H1 (cell line): Measurements from ENCODE around the gene RGS14. TPM values are rescaled to one million over a fixed set of nuclear protein-coding genes. Genes with fewer than 3 reads are reported as not detected.

Experiments
- CTCF ChIA-PET: fragments of 300-600 bp; sonication (Branson Sonifier 250); formaldehyde crosslinking; loops from one replicate; lab custom pipeline; 2021; ENCODE audit not compliant: partially characterized antibody; lab: Charles Lee
- POLR2A ChIA-PET: fragments of 300-600 bp; sonication (Branson Sonifier 250); formaldehyde crosslinking; loops from one replicate; lab custom pipeline; 2021; ENCODE audit warnings: inconsistent platforms; ENCODE audit not compliant: partially characterized antibody; lab: Charles Lee
- DNase-seq, 2 experiments: peaks; one replicate each; pipeline versions ENCODE4 v3.0.0 to v3.0.0-alpha.2; 2010 to 2022; ENCODE audit warnings: low spot score in 2 of 2, low read depth in 1 of 2, mixed read lengths in 1 of 2
- FAIRE-seq: peaks from 2 replicates; lab custom pipeline; 2011; peaks lifted over from hg19 to GRCh38; lab: Jason Lieb, UNC
- H2AFZ ChIP-seq: 2 replicates; pipeline ENCODE4 v1.8.1; 2012; ENCODE audit warnings: low read length, inconsistent platforms
- H2AK5ac ChIP-seq: 2 replicates; pipeline ENCODE4 v1.6.1; 2013; ENCODE audit warnings: low read depth, low read length
- H2BK120ac ChIP-seq: replicated peaks from 2 replicates; pipeline ENCODE3; 2013; ENCODE audit warnings: low read depth, low read length, inconsistent platforms
- H2BK12ac ChIP-seq: 2 replicates; pipeline ENCODE4 v1.6.1; 2013; ENCODE audit warnings: low read depth, low read length
- H2BK15ac ChIP-seq: 2 replicates; pipeline ENCODE4 v1.6.1; 2013; ENCODE audit warnings: low read length
- H2BK20ac ChIP-seq: 2 replicates; pipeline ENCODE4 v1.6.1; 2013; ENCODE audit warnings: low read length
- H2BK5ac ChIP-seq: 2 replicates; pipeline ENCODE4 v1.6.1; 2013; ENCODE audit warnings: low read depth, low read length
- H3K14ac ChIP-seq: 2 replicates; pipeline ENCODE4 v1.6.1; 2013; ENCODE audit warnings: inconsistent platforms; ENCODE audit not compliant: insufficient read length
- H3K18ac ChIP-seq: 2 replicates; pipeline ENCODE4 v1.6.1; 2013; ENCODE audit warnings: low read length; ENCODE audit errors: extremely low read depth
- H3K23ac ChIP-seq: 2 replicates; pipeline ENCODE4 v1.6.1; 2013; ENCODE audit warnings: inconsistent platforms; ENCODE audit not compliant: insufficient read length
- H3K23me2 ChIP-seq: 2 replicates; pipeline ENCODE4 v1.6.1; 2013; ENCODE audit warnings: low read depth, low read length
- H3K27ac ChIP-seq: 2 replicates; pipeline ENCODE4 v1.6.1; 2011; ENCODE audit warnings: low read depth, low read length, inconsistent platforms
- H3K27me3 ChIP-seq, 4 experiments: replicated peaks in 1 of 4; 1 replicate in 1 of 4; 2 replicates in 3 of 4; pipeline versions ENCODE4 v1.6.1 to v1.8.1; 2011 to 2013; ENCODE audit warnings: low read length in 3 of 4, mild to moderate bottlenecking in 3 of 4, inconsistent platforms in 2 of 4, mixed read lengths in 2 of 4, moderate library complexity in 1 of 4; ENCODE audit not compliant: control insufficient read depth in 3 of 4, insufficient read depth in 3 of 4; ENCODE audit errors: extremely low read depth in 1 of 4
- H3K36me3 ChIP-seq, 4 experiments: 2 replicates each; pipeline versions ENCODE4 v1.6.1 to v1.8.1; 2011 to 2013; ENCODE audit warnings: mild to moderate bottlenecking in 4 of 4, low read length in 3 of 4, moderate library complexity in 2 of 4, control low read depth in 1 of 4, inconsistent platforms in 1 of 4; ENCODE audit not compliant: insufficient read depth in 4 of 4, control insufficient read depth in 2 of 4
- H3K4ac ChIP-seq: replicated peaks from 2 replicates; pipeline ENCODE3; 2013; ENCODE audit warnings: low read length, low read depth, mixed read lengths, inconsistent platforms; ENCODE audit not compliant: insufficient read length
- H3K4me1 ChIP-seq, 4 experiments: replicated peaks in 1 of 4; 1 replicate in 1 of 4; 2 replicates in 3 of 4; pipeline versions ENCODE4 v1.6.1 to v1.8.1; 2011 to 2013; ENCODE audit warnings: low read length in 3 of 4, inconsistent platforms in 2 of 4, mixed read lengths in 1 of 4; ENCODE audit not compliant: insufficient read depth in 4 of 4, control insufficient read depth in 3 of 4
- H3K4me2 ChIP-seq, 2 experiments: 2 replicates each; pipeline versions ENCODE4 v1.6.1 to v1.8.1; 2011 to 2013; ENCODE audit warnings: low read depth in 2 of 2, low read length in 2 of 2, control low read depth in 1 of 2, inconsistent platforms in 1 of 2, mild to moderate bottlenecking in 1 of 2; ENCODE audit not compliant: insufficient read depth in 1 of 2
- H3K4me3 ChIP-seq, 4 experiments: fragments of 200-600, 300-600 bp in 1 of 4; sonication (generic), shearing (Covaris generic), sonication (Bioruptor Twin) in 1 of 4; 2 replicates each; pipeline versions ENCODE4 v1.5.1 to v1.8.1; 2011 to 2016; ENCODE audit warnings: low read length in 4 of 4, low read depth in 3 of 4, control low read depth in 2 of 4, inconsistent platforms in 2 of 4, mild to moderate bottlenecking in 2 of 4, mixed read lengths in 1 of 4, moderate library complexity in 1 of 4; ENCODE audit not compliant: insufficient read depth in 2 of 4; ENCODE audit errors: extremely low read depth in 1 of 4
- H3K56ac ChIP-seq: replicated peaks from 2 replicates; pipeline ENCODE3; 2013; ENCODE audit warnings: low read depth, mild to moderate bottlenecking, mixed read lengths, low read length, inconsistent platforms; ENCODE audit not compliant: insufficient read length
- H3K79me1 ChIP-seq: 2 replicates; pipeline ENCODE4 v1.6.1; 2013; ENCODE audit warnings: low read depth, low read length, control low read depth
- H3K79me2 ChIP-seq, 2 experiments: 2 replicates each; pipeline versions ENCODE4 v1.6.1 to v1.8.1; 2012 to 2013; ENCODE audit warnings: low read length in 2 of 2, mild to moderate bottlenecking in 2 of 2, inconsistent platforms in 1 of 2; ENCODE audit not compliant: insufficient read depth in 2 of 2, control insufficient read depth in 1 of 2
- H3K9ac ChIP-seq, 4 experiments: replicated peaks in 1 of 4; 1 replicate in 1 of 4; 2 replicates in 3 of 4; pipeline versions ENCODE4 v1.6.1 to v1.8.1; 2011 to 2013; ENCODE audit warnings: low read depth in 3 of 4, low read length in 3 of 4, control low read depth in 2 of 4, mild to moderate bottlenecking in 2 of 4, moderate library complexity in 2 of 4, inconsistent platforms in 1 of 4; ENCODE audit errors: extremely low read depth in 1 of 4
- H3K9me3 ChIP-seq, 2 experiments: 2 replicates each; pipeline versions ENCODE4 v1.6.1 to v1.8.1; 2012 to 2013; ENCODE audit warnings: mild to moderate bottlenecking in 2 of 2, moderate library complexity in 2 of 2, control low read depth in 1 of 2, inconsistent platforms in 1 of 2, low read depth in 1 of 2, low read length in 1 of 2, mixed read lengths in 1 of 2; ENCODE audit not compliant: insufficient read depth in 2 of 2
- H4K20me1 ChIP-seq, 2 experiments: replicated peaks in 1 of 2; 2 replicates each; pipeline versions ENCODE3 to v1.8.1; 2011 to 2013; ENCODE audit warnings: inconsistent platforms in 2 of 2, low read length in 2 of 2, mild to moderate bottlenecking in 1 of 2; ENCODE audit not compliant: insufficient read depth in 2 of 2, control insufficient read depth in 1 of 2
- H4K5ac ChIP-seq: 2 replicates; pipeline ENCODE4 v1.6.1; 2013; ENCODE audit warnings: low read length, low read depth, mixed read lengths, inconsistent platforms; ENCODE audit not compliant: insufficient read length
- H4K8ac ChIP-seq: 2 replicates; pipeline ENCODE4 v1.8.0; 2013; ENCODE audit warnings: mild to moderate bottlenecking, moderate library complexity, low read length, inconsistent platforms; ENCODE audit not compliant: insufficient read depth; ENCODE audit errors: extremely low read depth
- H4K91ac ChIP-seq: replicated peaks from 2 replicates; pipeline ENCODE3; 2013; ENCODE audit warnings: low read length, mixed read lengths, inconsistent platforms; ENCODE audit not compliant: insufficient read length
- ATF3 ChIP-seq: IDR thresholded peaks from 2 replicates; pipeline ENCODE4 v1.6.1; 2011; ENCODE audit warnings: low read depth, mild to moderate bottlenecking, low read length; ENCODE audit not compliant: insufficient read depth
- CEBPB ChIP-seq: IDR thresholded peaks from 2 replicates; pipeline ENCODE4 v1.6.1; 2012; ENCODE audit warnings: low read depth, low read length
- CHD2 ChIP-seq: IDR thresholded peaks from 2 replicates; pipeline ENCODE4 v1.6.1; 2012; ENCODE audit warnings: low read length, improper control_type of control experiment
- CTCF ChIP-seq, 3 experiments: IDR thresholded peaks; 1 replicate in 2 of 3; 2 replicates in 1 of 3; pipeline versions ENCODE4 v1.5.1 to v1.6.1; 2011; ENCODE audit warnings: low read length in 3 of 3, mild to moderate bottlenecking in 3 of 3, inconsistent platforms in 2 of 3, low read depth in 1 of 3, moderate library complexity in 1 of 3; ENCODE audit not compliant: insufficient read depth in 1 of 3; ENCODE audit errors: control extremely low read depth in 1 of 3
- EGR1 ChIP-seq: IDR thresholded peaks from 2 replicates; pipeline ENCODE4 v1.6.1; 2011; ENCODE audit warnings: low read depth, low read length, borderline replicate concordance
- MAFK ChIP-seq: IDR thresholded peaks from 2 replicates; pipeline ENCODE4 v1.6.1; 2012; ENCODE audit warnings: low read depth, mild to moderate bottlenecking, improper control_type of control experiment, low read length
- POU5F1 ChIP-seq: IDR thresholded peaks from 2 replicates; pipeline ENCODE4 v1.6.1; 2011; ENCODE audit warnings: low read depth, mild to moderate bottlenecking, low read length, moderate library complexity
- SP2 ChIP-seq: IDR thresholded peaks from 2 replicates; pipeline ENCODE4 v1.6.1; 2012; ENCODE audit warnings: mild to moderate bottlenecking, low read length, inconsistent platforms
- WGBS, 2 experiments: shearing (Covaris generic) in 1 of 2; methylation state at CpG; one replicate each; pipeline versions ENCODE4 v1.1.6 to v1.1.7; 2013 to 2015; ENCODE audit warnings: low lambda C conversion rate in 2 of 2, mixed read lengths in 2 of 2, inconsistent platforms in 1 of 2, low coverage in 1 of 2, missing lambda C conversion rate in 1 of 2; ENCODE audit not compliant: insufficient replicate concordance in 2 of 2, insufficient coverage in 1 of 2, insufficient read length in 1 of 2; ENCODE audit errors: extremely low coverage in 1 of 2, missing lambda C conversion rate in 1 of 2; 5-methylcytosine and 5-hydroxymethylcytosine counted together
- polyA plus RNA-seq, 7 experiments: library from polyadenylated mRNA; depleted of rRNA in 3 of 7; stranded (reverse) in 5 of 7; unstranded in 2 of 7; fragments of >200 nt in 5 of 7; fragments of 200-250 nt in 2 of 7; gene quantifications; 1 replicate in 5 of 7; 2 replicates in 1 of 7; 4 replicates in 1 of 7; pipeline versions ENCODE4 v1.2.1 to v1.2.3, GENCODE V29; 2011 to 2013; ENCODE audit warnings: missing spikeins in 2 of 7, mixed read lengths in 2 of 7
- total RNA-seq: library from RNA; stranded (reverse); fragmentation: NEBNext Ultra II Directional; extraction: Animal tissue kit (Norgen Biotek cat#: 25700); gene quantifications from 2 replicates; pipeline ENCODE4 v1.2.1, GENCODE V29; 2021

Gene RGS14
- total and polyA plus RNA-seq, 2 of the 8 experiments (the other 6 are each of a cell fraction or from before 2014, with no cell fraction given): 24.4 to 46.1 TPM

- Histone ChIP-seq H3K9ac (no peak overlapping the region), H2AFZ (no peak overlapping the region), H3K14ac (no peak overlapping the region), H3K4me1 (peaks cover 0 to 20% (median 6%) of the 10 kb centered on the region in 4 experiments; a peak in 6 of 7 replicates), H4K8ac (peak overlapping the region; percentile 57), H3K4me2 (no peak overlapping the region), H2BK5ac (no peak overlapping the region), H4K20me1 (no peaks in the 10 kb centered on the region), H2BK12ac (peak overlapping the region; percentile 90; the same call in 1 of the 2 replicates), H2BK120ac (no peak overlapping the region), H3K18ac (no peak overlapping the region; the same call in 1 of the 2 replicates), H2BK20ac (no peak overlapping the region), H3K4me3 (no peak overlapping the region), H3K27ac (no peak overlapping the region), H2AK5ac (peak overlapping the region; percentile 60; the same call in 1 of the 2 replicates), H3K36me3 (no peaks in the 10 kb centered on the region), H3K23me2 (no peaks in the 10 kb centered on the region), H3K9me3 (no peaks in the 10 kb centered on the region), H3K23ac (no peak overlapping the region), H3K79me2 (no peaks in the 10 kb centered on the region), H4K91ac (no peak overlapping the region), H3K56ac (no peak overlapping the region), H2BK15ac (no peak overlapping the region; the same call in 1 of the 2 replicates), H4K5ac (no peak overlapping the region), H3K27me3 (peaks cover 0 to 2% (median 0%) of the 10 kb centered on the region in 4 experiments; a peak in 2 of 7 replicates), H3K79me1 (no peaks in the 10 kb centered on the region), H3K4ac (no peak overlapping the region)
- FAIRE-seq: no peak
- WGBS, 2 experiments: 91% methylated on average over 8 of the region's 8 CpGs; no CpG with 5 or more reads in 1 of the 2 experiments
- ChIA-PET POLR2A (interaction anchor here (0.7 to 3.5 kb wide), 11 partner anchors 9 to 79 kb away, joined by 3 to 16 read pairs (median 3); partner anchors contain the start of gene GRK6), CTCF (interaction anchor here (0.6 to 16.9 kb wide), 24 partner anchors 8 to 82 kb away, joined by 3 to 363 read pairs (median 4); partner anchors contain the start of genes PFN3, PRR7 and SLC34A1)
- DNase-seq: no peak
- TF ChIP-seq CEBPB (no peak), POU5F1 (no peak), EGR1 (no peak), CHD2 (no peak), SP2 (no peak), MAFK (no peak), CTCF (IDR thresholded peaks at IDR 0.05; ENCODE audit: control extremely low read depth in 1 of 3, insufficient read depth in 1 of 3, low read depth in 1 of 3, low read length in 3 of 3) (no peak), ATF3 (no peak)
Measured at GRCh38 chr5:177377851-177378776, 20.4 kb downstream of the RGS14 start.
